Fibroblast of skin of back (primary cell): ENCODE results near the gene HS6ST1.

Source experiments
- DNase-seq: peaks from one replicate; pipeline ENCODE4 v3.0.0-alpha.2; 2013

HS6ST1 gene

DNA sequence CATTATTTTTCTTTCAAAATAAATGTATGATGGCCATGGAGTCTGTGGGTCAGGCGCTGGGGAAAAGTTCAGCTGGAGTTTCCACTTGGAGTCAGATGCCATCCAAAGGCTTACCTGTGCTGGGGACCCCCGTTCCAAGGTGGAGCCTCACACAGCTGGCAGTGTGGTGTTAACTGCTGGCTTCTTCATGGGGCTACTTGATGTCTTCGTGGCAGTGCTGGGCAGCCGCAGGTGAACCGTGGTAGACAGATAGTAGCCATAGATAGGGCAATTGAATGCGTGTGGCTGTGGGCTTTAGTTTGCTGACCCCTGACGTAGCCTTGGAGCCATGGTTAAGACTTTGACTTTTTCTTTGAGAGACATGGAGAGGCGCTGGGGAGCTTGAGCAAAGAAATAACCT lies 83.1 kb downstream of the HS6ST1 start:
- DNase-seq = no peak

DNA sequence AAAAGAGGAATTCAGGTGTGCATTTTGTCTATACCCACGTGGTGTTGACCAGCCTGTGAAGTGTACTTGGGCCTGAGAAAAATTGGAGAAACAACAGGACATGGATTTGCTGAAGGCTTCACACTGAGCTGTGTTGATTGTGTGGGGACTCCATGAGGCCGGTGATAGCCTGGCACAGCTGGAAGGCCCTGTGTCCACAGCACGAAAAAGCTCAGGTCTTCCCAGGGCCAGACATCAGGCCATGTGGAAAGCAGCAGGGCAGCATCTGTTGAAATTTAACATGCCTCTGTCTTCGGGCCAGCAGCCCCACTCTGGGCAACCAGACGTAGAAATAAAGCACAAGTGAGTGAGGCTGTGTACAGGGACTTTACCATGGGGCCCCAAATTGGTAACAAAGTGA lies 84.1 kb downstream of the HS6ST1 start:
- no peak for DNase-seq

DNA sequence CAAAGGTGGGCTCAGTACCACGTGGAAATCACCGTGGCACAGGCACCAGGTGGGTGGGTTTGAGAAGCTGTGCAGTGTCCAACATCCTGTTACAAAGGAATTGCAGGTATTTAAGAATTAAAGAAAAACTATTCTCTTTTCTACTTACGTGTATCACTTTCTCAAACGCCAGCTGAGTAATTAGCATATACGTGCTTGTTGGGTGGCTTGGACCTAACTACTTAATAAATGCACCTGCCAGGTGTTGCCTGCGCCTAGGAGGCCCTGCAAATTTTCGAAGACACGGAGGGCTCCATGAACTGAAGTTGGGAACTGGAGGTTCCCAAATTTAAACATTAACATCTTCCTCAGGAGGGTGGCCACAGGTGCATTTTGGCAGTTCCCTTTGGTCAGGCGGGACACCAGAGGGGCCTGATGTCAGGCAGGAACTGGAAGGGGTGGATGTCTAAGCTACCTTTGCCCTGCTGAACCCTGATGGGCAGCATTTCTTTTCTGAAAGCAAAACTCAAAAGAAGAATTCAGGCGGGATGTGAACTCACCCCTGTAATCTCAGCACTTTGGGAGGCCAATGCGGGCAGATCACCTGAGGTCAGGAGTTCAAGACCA lies 84.8 kb downstream of the HS6ST1 start:
- no peak for DNase-seq

DNA sequence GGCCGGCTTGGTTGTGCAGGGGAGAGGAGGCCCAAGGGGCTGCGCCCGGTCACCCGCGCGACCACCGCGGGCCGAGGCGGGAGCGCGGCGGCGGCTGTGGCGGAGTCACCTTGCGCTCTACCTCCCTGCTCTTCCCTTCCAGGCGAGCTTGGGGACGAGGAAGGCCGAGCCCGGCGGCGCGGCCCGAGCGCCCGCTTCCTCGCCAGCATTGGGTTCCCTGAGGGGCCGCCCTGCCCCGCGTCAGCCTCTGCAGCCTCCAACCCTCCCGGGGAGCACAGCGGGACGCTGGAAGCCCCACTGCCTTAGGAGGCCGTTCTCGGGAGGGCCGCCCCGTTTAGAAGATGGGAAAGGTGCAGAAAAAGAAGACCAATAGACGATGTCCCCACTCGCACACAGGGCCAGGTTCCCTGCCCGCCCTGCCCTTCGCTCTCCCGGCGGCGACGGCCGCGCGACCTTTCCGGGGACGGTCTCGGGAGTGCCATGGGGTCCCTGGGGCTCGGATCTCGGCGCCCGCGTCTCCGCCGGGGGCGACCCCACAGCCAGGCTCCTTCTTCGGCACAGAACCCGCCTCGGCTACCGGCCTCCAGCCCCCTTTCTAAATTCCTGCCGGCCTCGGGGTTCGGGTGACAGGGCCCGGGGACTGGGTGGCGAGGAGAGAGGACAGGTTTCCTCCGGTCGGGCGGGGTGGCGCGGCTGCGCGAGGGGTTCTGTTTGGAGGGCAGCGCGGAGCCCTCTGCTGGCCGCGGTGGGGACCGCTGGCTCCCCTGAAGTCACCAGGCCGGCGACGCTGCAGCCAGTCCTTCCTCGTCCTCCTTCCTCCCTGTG lies 85.5 kb downstream of the HS6ST1 start:
- peak; percentile 70 for DNase-seq

DNA sequence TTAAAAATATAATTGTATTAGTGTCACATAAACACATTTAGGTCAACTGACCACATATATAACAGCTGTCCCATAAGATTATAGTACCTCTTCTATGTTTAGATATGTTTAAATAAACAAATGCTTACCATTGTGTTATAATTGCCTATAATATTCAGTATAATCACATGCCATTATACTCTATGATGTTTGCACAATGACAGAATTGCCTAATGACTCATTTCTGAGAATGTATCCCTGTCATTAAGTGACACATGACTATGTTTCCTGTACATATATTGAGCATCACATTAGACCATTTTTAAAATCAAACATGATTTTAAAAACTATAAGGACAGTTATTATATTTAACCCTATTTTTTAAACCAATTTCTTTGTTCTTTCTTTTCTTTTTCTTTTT lies 89.8 kb downstream of the HS6ST1 start:
- peak; percentile 70 for DNase-seq

GRCh38 chr2:128227862-128228261 lies 90.8 kb downstream of the HS6ST1 start:
- no peak for DNase-seq

GRCh38 chr2:128219891-128220290 lies 98.8 kb downstream of the HS6ST1 start:
- no peak for DNase-seq

- DNase-seq = no peak
Observed at GRCh38 chr2:128217671-128218070, 101.0 kb downstream of the HS6ST1 start.

GRCh38 chr2:128215897-128216642 lies 102.6 kb downstream of the HS6ST1 start:
- peak; percentile 24 for DNase-seq
